Liver (tissue), 9 donors: ENCODE data around the gene ZNRF3. TPM values are rescaled to one million over a fixed set of nuclear protein-coding genes. Genes with fewer than 3 reads are reported as not detected.

Source experiments
- DNase-seq: peaks from one replicate; pipeline ENCODE4 v3.0.0-alpha.2; 2017; ENCODE audit warnings: low spot score
- H3K27ac ChIP-seq, 2 donors: one replicate each; pipeline ENCODE4 v1.7.0; 2013; ENCODE audit warnings: inconsistent platforms in 2 of 2, low read length in 2 of 2, control low read depth in 1 of 2, low read depth in 1 of 2, mild to moderate bottlenecking in 1 of 2
- H3K27me3 ChIP-seq, 4 donors: one replicate each; pipeline versions ENCODE4 v1.6.1 to v1.7.0; 2013; ENCODE audit warnings: low read length in 3 of 4, inconsistent platforms in 1 of 4, mild to moderate bottlenecking in 1 of 4, moderate library complexity in 1 of 4; ENCODE audit not compliant: control insufficient read depth in 4 of 4, insufficient read depth in 4 of 4
- H3K36me3 ChIP-seq, 4 donors: one replicate each; pipeline versions ENCODE4 v1.6.1 to v1.7.0; 2013; ENCODE audit warnings: low read length in 3 of 4, mild to moderate bottlenecking in 3 of 4, low read depth in 1 of 4, moderate library complexity in 1 of 4; ENCODE audit not compliant: control insufficient read depth in 4 of 4, insufficient read depth in 3 of 4
- H3K4me1 ChIP-seq, 4 donors: one replicate each; pipeline versions ENCODE4 v1.6.1 to v1.7.0; 2013; ENCODE audit warnings: low read length in 3 of 4, mild to moderate bottlenecking in 3 of 4, moderate library complexity in 1 of 4; ENCODE audit not compliant: control insufficient read depth in 4 of 4, insufficient read depth in 4 of 4
- H3K4me3 ChIP-seq, 3 donors: one replicate each; pipeline versions ENCODE4 v1.6.1 to v1.7.0; 2013; ENCODE audit warnings: low read length in 3 of 3, control low read depth in 1 of 3, low read depth in 1 of 3, mild to moderate bottlenecking in 1 of 3
- H3K9ac ChIP-seq, 2 donors: one replicate each; pipeline ENCODE4 v1.7.0; 2013; ENCODE audit warnings: low read length in 2 of 2, mild to moderate bottlenecking in 2 of 2, moderate library complexity in 2 of 2, control low read depth in 1 of 2, low read depth in 1 of 2
- H3K9me3 ChIP-seq, 4 donors: one replicate each; pipeline versions ENCODE4 v1.6.1 to v1.7.0; 2013; ENCODE audit warnings: low read length in 3 of 4; ENCODE audit not compliant: control insufficient read depth in 4 of 4
- ATF3 ChIP-seq: IDR thresholded peaks from 2 replicates; pipeline ENCODE4 v1.6.1; 2016; ENCODE audit warnings: antibody characterized with exemption
- CTCF ChIP-seq: fragments of 150-350 bp; IDR thresholded peaks from 2 replicates; pipeline ENCODE4 v1.5.1; 2017; ENCODE audit warnings: improper control_type of control experiment, low read depth, low read length; ENCODE audit not compliant: missing input control
- EGR1 ChIP-seq, 2 donors: IDR thresholded peaks; 2 replicates each; pipeline ENCODE4 v1.6.1; 2016 to 2018; ENCODE audit warnings: antibody characterized with exemption in 2 of 2, low read depth in 2 of 2
- FOXA1 ChIP-seq: IDR thresholded peaks from 2 replicates; pipeline ENCODE4 v1.6.1; 2016; ENCODE audit warnings: antibody characterized with exemption
- FOXA2 ChIP-seq: IDR thresholded peaks from 2 replicates; pipeline ENCODE4 v1.6.1; 2016; ENCODE audit warnings: antibody characterized with exemption
- GABPA ChIP-seq, 2 donors: IDR thresholded peaks in 1 of 2; conservative IDR thresholded peaks in 1 of 2; 2 replicates each; pipeline ENCODE4 v1.6.1; 2016; ENCODE audit warnings: antibody characterized with exemption in 2 of 2, mild to moderate bottlenecking in 1 of 2, moderate library complexity in 1 of 2
- HNF4G ChIP-seq: IDR thresholded peaks from 2 replicates; pipeline ENCODE4 v1.6.1; 2016; ENCODE audit warnings: antibody characterized with exemption
- JUND ChIP-seq, 2 donors: IDR thresholded peaks; 2 replicates each; pipeline ENCODE4 v1.6.1; 2016; ENCODE audit warnings: antibody characterized with exemption in 2 of 2
- MAX ChIP-seq: IDR thresholded peaks from 2 replicates; pipeline ENCODE4 v1.6.1; 2016; ENCODE audit warnings: antibody characterized with exemption
- NR2F2 ChIP-seq: IDR thresholded peaks from 2 replicates; pipeline ENCODE4 v1.6.1; 2016; ENCODE audit warnings: antibody characterized with exemption
- REST ChIP-seq: IDR thresholded peaks from 2 replicates; pipeline ENCODE4 v1.6.1; 2016; ENCODE audit warnings: antibody characterized with exemption, mild to moderate bottlenecking
- RXRA ChIP-seq, 2 donors: IDR thresholded peaks; 2 replicates each; pipeline ENCODE4 v1.6.1; 2017 to 2018; ENCODE audit warnings: antibody characterized with exemption in 2 of 2, mild to moderate bottlenecking in 1 of 2
- SP1 ChIP-seq: IDR thresholded peaks from 2 replicates; pipeline ENCODE4 v1.6.1; 2018; ENCODE audit warnings: antibody characterized with exemption, mild to moderate bottlenecking
- TAF1 ChIP-seq: conservative IDR thresholded peaks from 2 replicates; pipeline ENCODE4 v1.6.1; 2016; ENCODE audit warnings: antibody characterized with exemption, mild to moderate bottlenecking
- ZBTB33 ChIP-seq: IDR thresholded peaks from 2 replicates; pipeline ENCODE4 v1.6.1; 2016; ENCODE audit warnings: antibody characterized with exemption
- WGBS: extraction: QIAGEN DNeasy Blood & Tissue Kit; methylation state at CpG from one replicate; pipeline ENCODE4 v1.1.7; 2013; 5-methylcytosine and 5-hydroxymethylcytosine counted together
- polyA plus RNA-seq, 2 donors: library from polyadenylated mRNA; stranded (reverse) in 1 of 2; unstranded in 1 of 2; fragments of 200-250 nt in 1 of 2; fragments of >200 nt in 1 of 2; fragmentation: Nextera tagmentation in 1 of 2; extraction: Ambion mirVana in 1 of 2; gene quantifications; one replicate each; pipeline versions ENCODE4 v1.2.1 to v1.2.3, GENCODE V29; 2013 to 2015
- total RNA-seq, 2 donors: library from RNA; depleted of rRNA; stranded (reverse); fragments of >200 nt; gene quantifications; one replicate each; pipeline ENCODE4 v1.2.3, GENCODE V29; 2014
- donor health status: healthy.
- donor health status: healthy.
- donor health status: healthy.
- donor health status: healthy.
- donor health status: healthy.

Gene ZNRF3
- total and polyA plus RNA-seq, 4 donors, result 2.2 to 5.9 (median 4.7) TPM

GRCh38 chr22:28983190-28983589 lies 99.8 kb downstream of the ZNRF3 start:
- WGBS, result 95% methylated on average over 7 of the region's 7 CpGs
- no peak overlapping the region for H3K9ac ChIP-seq
- peaks cover 0 to 2% (median 0%) of the 10 kb centered on the region in 4 donors for H3K9me3 ChIP-seq
- H3K27ac ChIP-seq, result peak overlapping the region in 1 of 2 donors; percentile 68
- H3K27me3 ChIP-seq, result no peaks in the 10 kb centered on the region
- peaks cover 0 to 4% (median 1%) of the 10 kb centered on the region in 4 donors for H3K36me3 ChIP-seq
- no peak overlapping the region for H3K4me3 ChIP-seq
- DNase-seq, result no peak
- TF ChIP-seq REST, result no peak
- no peak for TF ChIP-seq FOXA1
- TF ChIP-seq TAF1, result no peak
- no peak for TF ChIP-seq GABPA (IDR thresholded peaks at IDR 0.05 in 1 of 2, conservative IDR thresholded peaks at IDR 0.05 in 1 of 2)
- no peak for TF ChIP-seq RXRA (IDR thresholded peaks at IDR 0.05)
- TF ChIP-seq MAX, result no peak
- no peak for TF ChIP-seq ATF3
- no peak for TF ChIP-seq EGR1 (IDR thresholded peaks at IDR 0.05; ENCODE audit: low read depth in 2 of 2)
- TF ChIP-seq FOXA2, result no peak
- no peak for TF ChIP-seq HNF4G
- no peak for TF ChIP-seq CTCF
- no peak for TF ChIP-seq ZBTB33
- TF ChIP-seq JUND (IDR thresholded peaks at IDR 0.05), result no peak
- no peak for TF ChIP-seq SP1
- peaks cover 13 to 38% (median 21%) of the 10 kb centered on the region in 4 donors for H3K4me1 ChIP-seq

- TF ChIP-seq FOXA1 (no peak), FOXA2 (no peak), SP1 (no peak), NR2F2 (no peak), HNF4G (no peak)
- peak overlapping the region in 1 of 2 donors; percentile 49 for H3K27ac ChIP-seq
Measured at GRCh38 chr22:28983788-28984441, 100.5 kb downstream of the ZNRF3 start.

More at GRCh38 chr22:28983788-28984441, 100.5 kb downstream of the ZNRF3 start:
- DNase-seq, result no peak
- Histone ChIP-seq H3K9me3 (peaks cover 0 to 2% (median 0%) of the 10 kb centered on the region in 4 donors), H3K36me3 (peaks cover 2 to 7% (median 4%) of the 10 kb centered on the region in 4 donors), H3K27me3 (no peaks in the 10 kb centered on the region), H3K9ac (no peak overlapping the region), H3K4me3 (no peak overlapping the region), H3K4me1 (peaks cover 10 to 35% (median 16%) of the 10 kb centered on the region in 4 donors)
- 74% methylated on average over 4 of the region's 4 CpGs for WGBS
